HL-60 (cell line): ENCODE data around the gene FRAS1.

Experiments used
- CTCF ChIP-seq: IDR thresholded peaks from one replicate; pipeline ENCODE4 v1.5.1; 2011; ENCODE audit warnings: low read length, control low read depth, inconsistent platforms; ENCODE audit not compliant: insufficient read depth
- GABPA ChIP-seq: IDR thresholded peaks from 2 replicates; pipeline ENCODE4 v1.6.1; 2012; ENCODE audit warnings: low read depth
- POLR2AphosphoS5 ChIP-seq: IDR thresholded peaks from 2 replicates; pipeline ENCODE4 v1.6.1; 2012; ENCODE audit warnings: low read depth
- REST ChIP-seq: IDR thresholded peaks from 2 replicates; pipeline ENCODE4 v1.6.1; 2012; ENCODE audit warnings: low read depth; ENCODE audit not compliant: insufficient replicate concordance
- SPI1 ChIP-seq: IDR thresholded peaks from 2 replicates; pipeline ENCODE4 v1.6.1; 2012; ENCODE audit warnings: low read depth, mild to moderate bottlenecking, borderline replicate concordance

- TF ChIP-seq CTCF (no peak), REST (no peak), GABPA (no peak), POLR2AphosphoS5 (no peak), SPI1 (no peak)
Measured at GRCh38 chr4:78565971-78566372, 508.8 kb downstream of the FRAS1 start.
